ENCODE data around the gene COL5A1. TPM values are rescaled to one million over a fixed set of nuclear protein-coding genes. Genes with fewer than 3 reads are reported as not detected.

The COL5A1 gene
- total RNA-seq, 1 donor from 2014 or later: not detected

GRCh38 chr9:134601764-134602163 lies 39.8 kb upstream of the COL5A1 start:
- DNase-seq: no peak
- Mint-ChIP-seq H3K9me3 (no peaks in the 10 kb centered on the region), H3K4me1 (no peaks in the 10 kb centered on the region), H3K27me3 (no peaks in the 10 kb centered on the region), H3K36me3 (ENCODE audit: low read depth) (no peaks in the 10 kb centered on the region), H3K4me3 (no peak overlapping the region), H3K27ac (no peak overlapping the region)
- intact Hi-C loops (cut with micrococcal nuclease): no loop called here

- H3K9me3 Mint-ChIP-seq: no peaks in the 10 kb centered on the region
- peak; percentile 31 for DNase-seq
- H3K4me3 Mint-ChIP-seq: no peak overlapping the region
- no peaks in the 10 kb centered on the region for H3K4me1 Mint-ChIP-seq
- no peak overlapping the region for H3K27ac Mint-ChIP-seq
- H3K27me3 Mint-ChIP-seq: no peaks in the 10 kb centered on the region
- intact Hi-C loops (cut with micrococcal nuclease): no loop called here
- no peaks in the 10 kb centered on the region for H3K36me3 Mint-ChIP-seq (ENCODE audit: low read depth)
Measured at GRCh38 chr9:134602547-134603362, 38.8 kb upstream of the COL5A1 start.

GRCh38 chr9:134604834-134605233 lies 36.8 kb upstream of the COL5A1 start:
- DNase-seq: peak; percentile 38
- intact Hi-C loops (cut with micrococcal nuclease): no loop called here
- Mint-ChIP-seq H3K36me3 (ENCODE audit: low read depth) (no peaks in the 10 kb centered on the region), H3K4me1 (no peaks in the 10 kb centered on the region), H3K27me3 (no peaks in the 10 kb centered on the region), H3K27ac (no peak overlapping the region), H3K4me3 (no peak overlapping the region), H3K9me3 (no peaks in the 10 kb centered on the region)

- Mint-ChIP-seq H3K9me3 (no peaks in the 10 kb centered on the region), H3K4me3 (no peak overlapping the region), H3K4me1 (no peaks in the 10 kb centered on the region), H3K27ac (no peak overlapping the region), H3K36me3 (ENCODE audit: low read depth) (no peaks in the 10 kb centered on the region), H3K27me3 (peaks cover 2% of the 10 kb centered on the region)
- peak; percentile 34 for DNase-seq
- intact Hi-C loops (cut with micrococcal nuclease): no loop called here
Measured at GRCh38 chr9:134605351-134605965, 36.1 kb upstream of the COL5A1 start.

GRCh38 chr9:134605966-134606357 lies 35.6 kb upstream of the COL5A1 start:
- peaks cover 2% of the 10 kb centered on the region for H3K27me3 Mint-ChIP-seq
- no peaks in the 10 kb centered on the region for H3K4me1 Mint-ChIP-seq
- peak; percentile 33 for DNase-seq
- intact Hi-C loops (cut with micrococcal nuclease): no loop called here
- H3K9me3 Mint-ChIP-seq: no peaks in the 10 kb centered on the region
- no peak overlapping the region for H3K27ac Mint-ChIP-seq
- no peaks in the 10 kb centered on the region for H3K36me3 Mint-ChIP-seq (ENCODE audit: low read depth)
- H3K4me3 Mint-ChIP-seq: no peak overlapping the region

- H3K4me1 Mint-ChIP-seq: no peaks in the 10 kb centered on the region
- H3K27me3 Mint-ChIP-seq: peaks cover 2% of the 10 kb centered on the region
- intact Hi-C loops (cut with micrococcal nuclease): no loop called here
- no peaks in the 10 kb centered on the region for H3K36me3 Mint-ChIP-seq (ENCODE audit: low read depth)
- no peak for DNase-seq
- H3K9me3 Mint-ChIP-seq: no peaks in the 10 kb centered on the region
- H3K4me3 Mint-ChIP-seq: no peak overlapping the region
- H3K27ac Mint-ChIP-seq: no peak overlapping the region
Measured at GRCh38 chr9:134606951-134607731, 34.5 kb upstream of the COL5A1 start.

GRCh38 chr9:134607971-134608370 lies 33.6 kb upstream of the COL5A1 start:
- Mint-ChIP-seq H3K27me3 (peaks cover 2% of the 10 kb centered on the region), H3K27ac (no peak overlapping the region), H3K36me3 (ENCODE audit: low read depth) (no peaks in the 10 kb centered on the region), H3K9me3 (no peaks in the 10 kb centered on the region), H3K4me3 (no peak overlapping the region), H3K4me1 (no peaks in the 10 kb centered on the region)
- no peak for DNase-seq
- intact Hi-C loops (cut with micrococcal nuclease): no loop called here

GRCh38 chr9:134611046-134611445 lies 30.6 kb upstream of the COL5A1 start:
- Mint-ChIP-seq H3K27me3 (peaks cover 2% of the 10 kb centered on the region), H3K9me3 (no peaks in the 10 kb centered on the region), H3K4me3 (no peak overlapping the region), H3K27ac (no peak overlapping the region), H3K36me3 (ENCODE audit: low read depth) (no peaks in the 10 kb centered on the region), H3K4me1 (no peaks in the 10 kb centered on the region)
- DNase-seq: no peak
- intact Hi-C loops (cut with micrococcal nuclease): no loop called here

GRCh38 chr9:134612309-134612708 lies 29.3 kb upstream of the COL5A1 start:
- no peak for DNase-seq
- Mint-ChIP-seq H3K4me3 (no peak overlapping the region), H3K27ac (no peak overlapping the region), H3K9me3 (no peaks in the 10 kb centered on the region), H3K27me3 (peaks cover 2% of the 10 kb centered on the region), H3K4me1 (no peaks in the 10 kb centered on the region), H3K36me3 (ENCODE audit: low read depth) (no peaks in the 10 kb centered on the region)
- intact Hi-C loops (cut with micrococcal nuclease): no loop called here

GRCh38 chr9:134612715-134613114 lies 28.9 kb upstream of the COL5A1 start:
- no peak for DNase-seq
- intact Hi-C loops (cut with micrococcal nuclease): no loop called here
- Mint-ChIP-seq H3K27me3 (peaks cover 2% of the 10 kb centered on the region), H3K36me3 (ENCODE audit: low read depth) (no peaks in the 10 kb centered on the region), H3K27ac (no peak overlapping the region), H3K4me1 (no peaks in the 10 kb centered on the region), H3K9me3 (no peaks in the 10 kb centered on the region), H3K4me3 (no peak overlapping the region)

- DNase-seq: no peak
- no peaks in the 10 kb centered on the region for H3K4me1 Mint-ChIP-seq
- H3K4me3 Mint-ChIP-seq: no peak overlapping the region
- H3K27ac Mint-ChIP-seq: no peak overlapping the region
- intact Hi-C loops (cut with micrococcal nuclease): no loop called here
- no peaks in the 10 kb centered on the region for H3K36me3 Mint-ChIP-seq (ENCODE audit: low read depth)
- H3K27me3 Mint-ChIP-seq: peaks cover 2% of the 10 kb centered on the region
- no peaks in the 10 kb centered on the region for H3K9me3 Mint-ChIP-seq
Measured at GRCh38 chr9:134614256-134614655, 27.3 kb upstream of the COL5A1 start.

- Mint-ChIP-seq H3K27ac (no peak overlapping the region), H3K4me3 (no peak overlapping the region), H3K27me3 (no peaks in the 10 kb centered on the region), H3K36me3 (ENCODE audit: low read depth) (no peaks in the 10 kb centered on the region), H3K9me3 (no peaks in the 10 kb centered on the region), H3K4me1 (no peaks in the 10 kb centered on the region)
- DNase-seq: no peak
- intact Hi-C loops (cut with micrococcal nuclease): no loop called here
Measured at GRCh38 chr9:134616341-134616740, 25.3 kb upstream of the COL5A1 start.

GRCh38 chr9:134617246-134617645 lies 24.4 kb upstream of the COL5A1 start:
- Mint-ChIP-seq H3K4me1 (no peaks in the 10 kb centered on the region), H3K9me3 (no peaks in the 10 kb centered on the region), H3K27me3 (no peaks in the 10 kb centered on the region), H3K36me3 (ENCODE audit: low read depth) (no peaks in the 10 kb centered on the region), H3K4me3 (no peak overlapping the region), H3K27ac (no peak overlapping the region)
- intact Hi-C loops (cut with micrococcal nuclease): no loop called here
- DNase-seq: no peak

- Mint-ChIP-seq H3K27ac (no peak overlapping the region), H3K27me3 (no peaks in the 10 kb centered on the region), H3K4me1 (no peaks in the 10 kb centered on the region), H3K9me3 (no peaks in the 10 kb centered on the region), H3K36me3 (ENCODE audit: low read depth) (no peaks in the 10 kb centered on the region), H3K4me3 (no peak overlapping the region)
- intact Hi-C loops (cut with micrococcal nuclease): no loop called here
- DNase-seq: no peak
Measured at GRCh38 chr9:134617836-134618162, 23.8 kb upstream of the COL5A1 start.

Measured in activated CD4-positive, alpha-beta T cell treated with anti-CD3 and anti-CD28 coated beads, Interleukin-2, amount 10 ng/mL, durations not matched to agents 24 days and 14 days (primary cell).